Body of pancreas (tissue), 4 donors: ENCODE measurements around the gene CASZ1.

Experiments
- CTCF ChIP-seq, 7 experiments: fragments of 450-650 bp in 4 of 7; fragments of 200-600 bp in 3 of 7; sonication (generic) in 3 of 7; IDR thresholded peaks; one replicate each; pipeline ENCODE4 v1.5.1; 2016 to 2019; ENCODE audit warnings: antibody characterized with exemption in 7 of 7
- POLR2A ChIP-seq, 3 donors: fragments of 450-650 bp; IDR thresholded peaks; one replicate each; pipeline ENCODE4 v1.6.1; 2016; ENCODE audit warnings: antibody characterized with exemption in 3 of 3, mild to moderate bottlenecking in 2 of 3

DNA sequence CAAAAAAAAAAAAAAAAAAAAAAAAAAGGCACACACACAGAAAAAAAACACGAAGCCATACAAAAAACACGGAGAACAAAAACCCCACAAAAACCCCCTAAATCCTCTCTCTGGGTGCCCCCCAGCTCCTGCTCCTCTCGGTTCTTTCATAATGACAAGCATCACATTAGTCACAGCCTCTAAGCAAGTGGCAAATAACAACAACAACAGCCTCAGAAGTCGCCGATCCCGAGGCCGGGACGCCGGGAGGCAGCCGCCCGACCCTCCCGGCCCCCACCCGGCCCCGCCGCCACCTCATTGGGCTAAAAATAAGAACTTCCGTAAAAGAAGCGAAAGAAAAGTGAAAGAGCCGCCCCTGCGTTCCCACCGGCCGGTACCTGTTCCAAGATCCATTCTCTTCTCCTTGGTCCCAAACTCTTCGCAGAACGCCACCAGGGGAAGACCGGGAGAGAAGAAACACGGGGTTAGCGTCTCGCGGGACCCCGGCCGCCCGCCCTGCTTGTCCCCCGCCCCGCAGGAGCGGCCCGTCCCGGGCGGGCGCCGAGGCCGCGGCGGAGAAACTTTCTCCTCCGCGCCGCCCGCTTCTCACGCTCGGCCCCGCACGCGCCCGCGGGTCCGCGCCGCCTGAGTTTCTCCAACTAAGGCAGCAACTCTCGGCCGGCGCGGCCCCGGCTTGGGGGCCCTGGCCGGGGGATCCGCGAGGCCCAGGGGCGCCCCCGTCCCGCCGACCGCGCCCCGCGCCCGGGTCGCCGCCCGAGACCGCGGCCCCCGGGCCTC, 102.8 kb downstream of the CASZ1 start:
- TF ChIP-seq CTCF (IDR thresholded peaks at IDR 0.05) (peak in 1 of 7 experiments; percentile 5), POLR2A (IDR thresholded peaks at IDR 0.05) (peak in 2 of 3 donors; percentile 19 to 40)
